ENCODE data around the gene ZFAND3.
A peak's percentile ranks its signal among the peaks of the same experiment; 100 is the strongest.

ZFAND3 gene

DNA sequence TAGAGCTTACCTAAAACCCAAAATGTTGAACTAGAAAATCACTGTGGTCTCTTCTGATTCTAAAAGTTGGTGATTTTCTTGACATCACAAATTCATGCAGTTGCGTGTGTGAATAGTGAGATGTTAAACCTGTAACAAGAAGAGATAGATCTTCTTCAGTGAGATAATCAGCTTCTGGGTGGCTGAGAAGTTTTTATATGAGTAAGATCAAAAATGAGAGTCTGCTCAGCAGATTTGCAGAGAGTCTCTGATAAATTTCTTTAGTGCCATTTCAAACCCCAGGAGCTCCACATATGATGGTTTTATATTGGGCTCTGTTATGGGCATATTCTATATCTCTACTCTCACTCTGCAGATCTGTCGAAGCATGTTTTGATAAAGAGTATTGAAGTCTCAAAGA, 185.4 kb downstream of the ZFAND3 start:
- no peak for DNase-seq (ENCODE audit: low read depth in 2 of 2)

DNA sequence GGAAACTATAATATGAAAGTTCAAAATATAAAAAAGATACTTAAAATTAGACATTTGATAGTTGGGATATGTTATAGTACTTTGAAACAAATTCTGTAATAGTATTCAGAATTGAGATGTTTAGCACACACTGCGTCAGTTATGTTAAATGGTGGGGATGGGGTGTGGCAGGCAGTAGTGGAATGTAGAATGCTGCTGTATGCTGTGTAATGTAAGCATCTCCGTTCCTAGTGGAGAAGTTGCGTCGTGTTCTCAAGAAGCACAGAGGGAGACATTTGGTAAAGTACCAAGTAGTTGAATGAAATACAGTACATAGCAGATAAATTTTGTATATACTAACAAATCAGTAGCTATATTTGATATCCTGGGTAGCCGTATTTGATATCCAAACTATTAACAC, 192.4 kb downstream of the ZFAND3 start:
- no peak for DNase-seq (ENCODE audit: low read depth in 2 of 2)

DNA sequence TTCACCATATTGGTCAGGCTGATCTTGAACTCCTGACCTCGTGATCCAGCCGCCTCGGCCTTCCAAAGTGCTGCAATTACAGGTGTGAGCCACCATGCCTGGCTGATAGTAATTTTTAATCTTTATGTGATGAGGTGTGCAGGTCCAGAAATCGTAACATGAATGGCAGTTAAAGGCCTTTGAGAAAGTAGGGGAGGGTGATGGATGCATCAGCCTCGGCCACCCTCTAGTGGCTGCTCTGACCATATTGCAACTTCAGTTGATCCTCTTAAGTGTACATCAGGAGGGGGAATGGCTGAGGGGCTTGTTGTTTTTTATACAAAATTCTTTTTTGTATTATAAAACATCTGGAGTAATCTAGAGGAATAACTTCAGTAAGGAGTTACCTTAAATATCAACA, 193.0 kb downstream of the ZFAND3 start:
- DNase-seq (ENCODE audit: low read depth in 2 of 2) = no peak

DNA sequence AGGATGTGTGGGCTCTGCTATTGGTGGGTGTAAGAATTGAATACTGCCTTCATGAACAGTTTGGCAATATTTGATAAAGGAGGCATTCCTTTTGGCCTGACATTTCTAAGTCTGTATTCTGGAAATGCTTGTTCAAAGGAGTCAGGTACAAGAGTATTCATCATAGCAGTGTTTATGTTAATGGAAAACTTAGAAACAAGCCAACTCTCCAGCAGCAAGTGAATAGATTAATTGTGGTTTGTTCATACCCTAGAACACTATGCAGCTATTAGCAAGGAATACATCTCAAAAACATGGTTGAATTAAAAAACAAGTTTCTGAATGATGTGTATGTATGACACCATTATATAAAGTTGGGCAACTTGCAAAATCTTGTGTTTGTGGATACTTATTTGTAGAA, 195.8 kb downstream of the ZFAND3 start:
- DNase-seq (ENCODE audit: low read depth in 2 of 2) = no peak

DNA sequence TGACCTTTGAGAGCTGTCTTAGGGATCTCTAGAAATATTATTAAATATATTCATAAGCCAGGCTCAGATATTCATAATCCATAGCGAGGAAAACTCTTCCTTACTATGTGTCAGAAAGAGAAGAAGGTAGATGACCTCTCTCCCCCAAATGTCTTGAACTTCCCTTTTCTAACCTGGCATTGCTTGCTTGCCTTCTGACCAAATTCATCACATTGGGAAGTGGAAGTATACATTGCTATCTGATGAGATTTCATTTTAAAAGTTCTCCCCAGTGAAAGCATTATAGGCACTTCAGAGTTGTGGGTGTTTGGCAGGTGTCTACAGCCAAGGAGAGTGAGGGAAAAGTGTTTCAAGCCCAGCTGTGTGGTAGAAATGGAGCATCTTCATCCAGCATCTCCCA, 197.3 kb downstream of the ZFAND3 start:
- no peak for DNase-seq (ENCODE audit: low read depth in 2 of 2)

DNA sequence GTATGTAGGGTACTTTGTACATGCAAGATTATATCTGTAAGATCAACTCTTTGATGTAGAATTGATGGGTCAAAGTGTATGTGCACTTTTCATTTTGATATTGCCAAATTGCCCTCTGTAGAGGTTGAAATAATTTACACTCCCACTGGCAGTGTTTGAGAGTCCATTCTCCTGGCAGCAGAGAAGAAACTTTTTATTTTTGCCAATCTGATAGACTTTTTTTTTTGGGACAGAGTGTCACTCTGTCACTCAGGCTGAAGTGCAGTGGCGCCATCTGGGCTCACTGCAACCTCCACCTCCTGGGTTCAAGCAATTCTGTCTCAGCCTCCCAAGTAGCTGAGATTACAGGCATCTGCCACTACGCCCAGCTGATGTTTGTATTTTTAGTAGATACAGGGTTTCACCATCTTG, 199.2 kb downstream of the ZFAND3 start:
- DNase-seq (ENCODE audit: low read depth in 2 of 2) = no peak

DNA sequence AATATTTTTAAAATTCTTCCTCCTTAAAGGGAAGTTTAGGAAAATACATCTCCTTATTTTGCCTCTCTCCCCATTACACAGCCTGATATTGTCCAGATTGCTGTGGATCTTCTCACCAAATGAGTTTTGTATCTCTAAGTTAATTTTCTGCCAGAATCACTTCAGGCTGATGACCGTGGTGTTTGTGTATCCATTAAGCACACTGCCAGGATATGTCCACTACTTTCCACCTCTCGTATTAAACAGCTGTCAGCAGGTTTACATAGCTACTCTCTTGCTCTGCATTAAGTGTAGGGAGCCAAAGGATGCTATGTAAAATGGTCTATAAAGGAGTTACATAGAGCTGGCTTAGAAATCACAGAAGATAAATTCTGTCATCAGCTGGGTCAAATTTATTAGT, 201.1 kb downstream of the ZFAND3 start:
- DNase-seq (ENCODE audit: low read depth in 2 of 2) = no peak

DNA sequence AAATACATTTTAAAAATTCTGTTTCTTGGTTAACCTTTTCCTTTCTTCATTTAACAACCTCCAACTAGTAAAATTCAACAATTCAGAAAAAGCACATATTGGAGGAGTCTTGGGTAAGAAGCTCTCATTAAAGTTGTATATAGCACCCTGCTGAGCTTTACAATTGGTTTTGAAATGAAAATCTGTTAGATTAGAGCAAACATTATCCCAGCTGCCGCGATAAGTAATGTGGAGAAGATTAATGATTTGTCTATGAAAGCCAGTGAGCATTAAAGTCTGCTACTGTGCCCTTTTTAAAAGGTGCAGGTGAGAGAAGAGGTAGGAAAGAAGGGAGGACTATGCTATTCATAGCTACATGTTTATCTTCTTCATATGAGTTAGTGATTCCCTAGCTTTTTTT, 201.5 kb downstream of the ZFAND3 start:
- DNase-seq (ENCODE audit: low read depth in 2 of 2) = no peak

DNA sequence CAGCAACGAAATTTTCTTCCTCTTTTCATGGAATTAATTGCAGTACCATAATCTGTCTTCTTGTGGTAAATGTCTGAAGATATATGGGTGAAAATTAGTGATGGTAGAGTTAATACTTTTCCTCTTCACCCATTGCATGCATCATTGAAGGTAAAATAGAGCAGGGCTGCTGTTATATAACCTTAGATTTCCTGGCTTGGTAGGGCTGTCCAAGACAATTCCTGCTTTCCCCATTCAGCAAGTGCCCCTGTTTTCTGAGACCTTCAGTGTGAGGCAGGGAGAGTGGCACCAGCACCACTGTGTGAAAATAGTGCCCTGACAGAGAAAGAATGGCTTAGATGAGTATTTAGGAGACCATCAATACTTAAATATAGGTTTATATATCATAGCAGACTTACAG, 202.0 kb downstream of the ZFAND3 start:
- DNase-seq (ENCODE audit: low read depth in 2 of 2) = no peak

DNA sequence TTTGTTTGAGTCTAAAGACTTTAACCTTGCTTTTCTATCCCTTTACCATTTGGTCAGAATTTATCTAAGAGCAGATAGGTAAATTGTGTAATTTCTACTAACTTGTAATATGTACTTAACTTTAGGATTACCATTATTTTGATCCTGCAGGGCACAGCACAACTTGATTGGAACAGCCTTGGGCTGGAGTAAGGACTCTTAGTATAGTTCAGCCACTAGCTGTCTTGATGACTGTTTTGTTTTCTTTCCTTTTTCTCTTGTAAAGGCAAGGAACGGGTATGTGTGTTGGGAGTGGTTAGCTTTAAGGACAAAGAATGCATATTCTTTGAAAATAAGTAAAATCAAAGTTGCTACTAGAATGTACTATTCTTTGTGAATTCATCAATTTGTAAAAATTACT, 203.2 kb downstream of the ZFAND3 start:
- DNase-seq (ENCODE audit: low read depth in 2 of 2) = no peak

DNA sequence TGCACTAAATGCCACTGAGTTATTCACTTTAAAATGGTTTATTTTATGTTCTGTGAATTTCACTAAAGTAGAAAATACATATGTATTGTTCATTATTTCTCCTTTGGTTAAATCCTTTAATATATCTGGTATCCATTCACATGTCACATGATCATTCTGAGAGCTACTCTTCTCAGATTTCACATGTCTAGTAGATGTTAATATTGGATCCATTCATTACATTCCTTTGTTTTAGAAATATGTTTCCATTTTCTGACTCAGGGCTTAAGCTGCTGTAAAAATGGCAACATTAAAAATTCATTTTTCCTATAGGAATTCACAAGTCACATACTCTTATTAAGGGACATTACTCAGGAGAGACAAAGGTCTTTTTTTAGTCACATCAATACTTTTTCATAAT, 205.4 kb downstream of the ZFAND3 start:
- peak; percentile 33 to 36 for DNase-seq (ENCODE audit: low read depth in 2 of 2)

DNA sequence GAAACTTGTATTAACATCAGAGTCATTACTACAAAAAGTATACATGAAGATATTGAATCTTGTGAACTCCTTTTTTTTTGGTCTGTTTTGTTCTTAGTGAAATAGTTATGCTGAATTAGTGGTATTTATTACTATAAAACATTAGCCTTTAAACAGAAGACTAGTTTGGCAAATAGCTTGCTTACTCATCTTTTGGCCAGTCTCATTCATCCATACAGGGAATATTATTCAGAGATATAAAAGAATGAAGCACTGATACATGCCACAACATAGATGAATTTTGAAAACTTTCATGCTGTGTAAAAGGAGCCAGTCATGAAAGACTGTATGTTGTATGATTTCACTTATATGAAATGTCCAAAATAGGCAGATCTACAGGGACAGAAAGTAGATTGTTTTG, 205.9 kb downstream of the ZFAND3 start:
- no peak for DNase-seq (ENCODE audit: low read depth in 2 of 2)

DNA sequence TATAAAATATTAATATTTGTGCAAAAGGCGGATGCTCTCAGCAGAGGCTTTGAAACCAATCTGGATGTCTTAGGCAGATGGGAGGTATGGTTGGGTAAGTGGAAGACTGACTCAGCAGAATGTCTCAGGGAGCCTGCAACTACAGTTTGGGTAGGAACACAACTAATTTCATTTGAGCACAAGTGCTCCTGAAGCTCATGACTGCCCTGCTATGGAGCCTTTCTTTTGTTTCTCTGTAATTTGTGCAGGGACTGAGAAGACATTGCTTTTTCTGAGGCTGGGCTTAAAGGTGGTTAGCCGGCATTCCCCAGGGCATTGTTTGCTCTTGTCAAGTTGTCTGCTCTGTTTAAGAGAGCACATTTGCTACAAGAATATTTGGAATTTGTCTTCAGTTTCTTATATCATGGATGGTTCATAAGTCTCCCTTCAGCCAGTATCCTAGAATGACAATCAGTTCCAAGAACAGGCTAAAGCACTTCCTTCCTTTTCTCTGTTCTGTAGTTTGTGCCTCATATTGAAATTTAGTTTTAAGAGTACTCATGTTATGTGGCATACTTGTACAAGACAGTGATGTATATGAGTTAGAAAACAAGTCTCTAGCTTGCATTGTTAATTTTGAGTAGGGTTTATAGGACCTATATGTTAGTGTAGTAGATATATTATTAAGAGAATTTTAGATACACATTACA, 208.3 kb downstream of the ZFAND3 start:
- no peak for DNase-seq (ENCODE audit: low read depth in 2 of 2)

DNA sequence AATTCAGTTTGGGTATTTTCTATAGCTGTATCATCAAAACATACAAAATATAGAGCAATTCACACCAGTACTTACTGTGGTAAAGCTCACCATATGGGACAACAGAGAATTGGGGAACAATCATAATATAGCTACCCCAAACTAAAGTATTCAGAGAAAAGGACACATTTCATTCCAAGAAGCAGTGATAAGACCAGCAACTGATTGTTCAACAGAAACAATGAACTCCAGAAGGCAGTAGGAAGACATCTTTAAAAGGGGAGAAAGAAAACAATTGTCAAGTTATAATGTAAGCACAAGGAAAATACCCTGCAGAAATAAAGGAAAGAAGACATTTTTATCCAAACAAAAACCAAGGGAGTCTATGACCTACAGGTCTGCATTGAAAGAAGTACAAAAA, 210.9 kb downstream of the ZFAND3 start:
- no peak for DNase-seq (ENCODE audit: low read depth in 2 of 2)

DNA sequence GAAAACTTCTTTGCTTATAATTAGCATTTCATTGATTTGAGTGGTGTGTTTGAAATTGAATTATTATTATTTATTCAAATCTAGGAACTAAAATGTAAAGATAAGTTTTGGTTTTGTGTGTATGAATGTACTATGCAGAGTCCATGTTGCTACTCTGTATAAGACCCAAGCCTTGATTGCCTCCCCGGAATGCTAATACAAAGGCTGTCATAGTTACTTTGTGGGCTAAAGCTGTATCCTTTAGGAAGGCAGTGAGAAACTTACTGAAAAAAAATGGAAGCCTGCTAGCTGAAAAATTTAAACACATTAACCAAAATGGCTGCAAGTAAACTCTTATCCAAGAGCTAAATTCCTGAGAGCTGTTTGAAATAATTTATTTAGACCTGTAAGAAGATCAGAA, 213.3 kb downstream of the ZFAND3 start:
- DNase-seq (ENCODE audit: low read depth in 2 of 2) = no peak

DNA sequence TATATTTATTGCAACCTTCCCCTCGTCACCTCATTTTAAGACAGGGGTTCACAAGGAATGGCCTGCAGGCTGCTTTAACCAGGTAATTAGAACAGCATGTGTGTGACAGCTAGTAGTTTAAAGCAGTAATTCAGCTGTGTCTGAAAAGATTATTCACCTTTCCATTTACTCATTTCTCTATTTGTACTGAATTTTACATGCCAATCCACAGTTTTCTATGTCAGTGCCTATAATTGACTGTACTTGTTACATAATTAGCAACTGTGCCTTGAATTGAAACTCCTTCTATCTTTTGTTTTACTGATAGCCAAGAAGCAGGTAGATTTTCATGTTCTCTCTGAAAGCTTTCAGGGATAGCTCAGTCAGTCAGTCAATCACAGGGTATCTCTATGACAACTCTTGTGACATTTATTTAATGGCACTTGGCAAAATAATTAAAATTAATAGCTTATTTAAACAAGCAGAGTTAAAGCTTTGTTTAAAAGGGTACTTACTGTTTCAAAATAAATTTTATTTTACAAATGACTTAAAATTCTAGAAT, 214.0 kb downstream of the ZFAND3 start:
- no peak for DNase-seq (ENCODE audit: low read depth in 2 of 2)

DNA sequence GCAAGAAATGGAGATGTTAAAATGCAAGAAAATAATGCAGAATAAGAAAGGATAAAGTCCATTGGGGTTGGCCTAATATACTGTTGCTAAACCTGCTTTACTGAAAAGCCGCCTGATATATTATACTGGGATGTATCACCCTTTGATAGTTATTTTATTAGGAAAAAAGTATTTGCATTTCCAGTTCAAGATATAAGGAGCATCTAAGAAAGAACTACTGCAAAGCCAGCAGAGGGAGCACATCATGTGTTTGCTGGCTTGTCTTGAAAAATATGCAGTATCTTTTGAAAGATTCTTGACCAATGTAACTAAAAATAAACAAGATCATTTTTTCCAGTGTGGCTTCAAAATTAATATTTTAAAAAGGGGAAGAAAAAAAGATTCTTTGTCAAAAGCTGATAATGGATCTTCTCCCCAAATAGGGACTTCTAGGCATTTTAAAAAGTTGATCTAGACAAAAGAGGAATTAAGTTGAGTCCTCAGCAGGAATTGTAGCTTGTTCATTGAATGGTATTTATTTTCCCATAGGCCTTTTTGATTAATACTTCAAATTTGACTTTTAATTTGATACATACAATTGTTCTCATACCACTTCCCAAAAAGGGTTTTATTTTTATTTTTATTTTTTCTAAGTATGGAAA, 214.9 kb downstream of the ZFAND3 start:
- no peak for DNase-seq (ENCODE audit: low read depth in 2 of 2)

DNA sequence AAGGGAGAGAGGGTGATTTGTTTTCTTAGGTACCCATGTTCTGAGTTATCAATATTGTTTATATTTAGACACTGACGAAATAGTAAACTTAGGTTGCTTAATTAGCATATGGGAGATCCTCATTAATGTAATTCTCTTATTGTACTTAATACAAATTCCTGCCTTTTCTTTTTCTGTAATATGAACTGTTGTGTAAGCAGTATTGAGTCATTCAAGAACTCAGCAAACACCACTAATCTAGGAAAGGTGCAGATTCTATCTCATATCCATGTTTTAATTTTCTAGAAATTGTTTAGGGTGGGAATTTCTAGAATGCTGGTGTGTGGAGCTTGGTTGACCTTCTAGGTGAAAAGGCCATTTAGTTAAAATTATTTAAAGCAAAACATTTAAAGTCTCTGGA, 216.0 kb downstream of the ZFAND3 start:
- no peak for DNase-seq (ENCODE audit: low read depth in 2 of 2)

DNA sequence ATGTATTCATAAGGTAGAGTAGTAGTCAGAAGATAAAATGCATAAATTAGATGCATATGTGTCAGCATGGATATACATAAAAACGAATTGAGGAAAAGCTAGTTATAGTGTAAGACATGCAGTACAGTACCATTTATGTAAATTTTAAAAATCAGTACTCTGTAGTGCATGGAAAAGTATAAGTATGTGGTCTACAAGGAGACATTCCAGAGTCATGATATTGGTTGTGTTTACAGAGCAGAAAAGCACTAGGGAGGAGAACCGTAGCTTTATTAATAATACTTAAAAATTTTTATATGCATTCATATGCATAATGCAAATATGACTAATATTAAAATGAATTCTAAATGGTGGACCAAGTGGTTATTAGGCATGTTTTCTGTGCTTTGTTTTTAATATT, 220.0 kb downstream of the ZFAND3 start:
- DNase-seq (ENCODE audit: low read depth in 2 of 2) = no peak

DNA sequence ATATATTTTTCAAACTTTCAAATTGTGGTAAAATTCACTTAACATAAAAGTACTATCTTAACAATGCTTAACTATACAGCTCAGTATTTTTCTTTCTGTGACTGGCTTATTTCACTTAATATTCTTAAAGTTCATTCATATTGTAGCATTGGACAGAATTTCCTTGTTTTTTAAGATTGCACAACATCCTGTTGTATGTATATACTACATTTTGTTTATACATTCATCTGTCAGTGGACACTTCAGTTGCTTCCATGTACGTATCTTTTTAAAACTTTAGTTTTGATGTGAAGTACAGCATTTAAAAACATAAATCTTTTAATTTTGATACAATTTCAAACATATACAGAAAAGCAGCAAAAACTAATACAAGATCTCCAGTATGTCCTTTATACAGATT, 220.7 kb downstream of the ZFAND3 start:
- no peak for DNase-seq (ENCODE audit: low read depth in 2 of 2)

DNA sequence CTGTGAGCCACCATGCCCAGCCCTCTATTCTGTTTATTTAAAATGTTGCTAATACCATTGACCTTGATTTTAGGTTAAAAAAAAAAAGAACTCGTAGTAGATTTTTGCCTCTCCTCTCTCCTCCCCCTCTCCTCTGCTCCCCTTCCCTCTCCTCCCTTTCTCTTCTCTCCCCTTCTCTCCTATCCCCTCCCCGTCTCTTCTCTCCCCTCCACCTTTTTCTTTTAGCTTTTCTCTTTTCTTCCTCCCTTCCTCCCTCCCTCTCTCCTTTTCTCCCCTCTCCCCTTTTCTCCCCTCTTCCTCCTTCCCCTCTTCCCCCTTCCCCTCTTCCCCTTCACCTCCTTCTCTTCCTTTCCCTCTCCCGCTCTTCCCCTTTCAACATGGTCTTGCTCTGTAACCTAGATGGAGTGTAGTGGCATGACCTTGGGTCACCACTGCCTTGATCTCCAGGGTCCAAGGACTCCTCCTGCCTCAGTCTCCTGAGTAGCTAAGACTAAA, 223.8 kb downstream of the ZFAND3 start:
- no peak for DNase-seq (ENCODE audit: low read depth in 2 of 2)

DNA sequence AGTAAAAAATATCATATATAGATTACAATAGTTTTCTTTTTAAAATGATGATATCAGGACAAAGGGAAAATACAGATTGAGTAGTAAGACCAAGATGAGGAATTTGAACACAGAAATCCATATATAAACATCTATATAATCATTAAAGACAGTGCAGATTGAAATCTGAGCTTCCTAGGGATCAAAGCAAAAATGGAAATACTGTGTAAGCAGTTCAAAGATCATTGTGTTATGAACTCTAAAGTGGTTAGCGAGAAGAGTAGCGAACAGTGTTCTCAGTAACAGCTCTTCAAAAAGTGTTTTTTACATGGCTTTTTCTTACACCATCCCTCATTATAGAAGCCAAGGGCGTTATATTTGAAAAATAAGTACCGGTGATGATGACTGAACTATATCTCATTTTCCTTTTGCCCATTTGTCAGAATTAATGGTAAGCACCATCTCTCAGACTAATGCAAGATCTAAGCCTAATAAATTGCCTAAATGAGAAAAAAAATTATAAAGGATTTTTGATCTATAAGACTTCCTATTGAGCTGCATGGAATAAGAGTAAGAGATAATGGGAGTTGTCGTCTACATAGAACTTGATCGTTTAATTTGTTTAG, 226.3 kb downstream of the ZFAND3 start:
- DNase-seq (ENCODE audit: low read depth in 2 of 2) = no peak

DNA sequence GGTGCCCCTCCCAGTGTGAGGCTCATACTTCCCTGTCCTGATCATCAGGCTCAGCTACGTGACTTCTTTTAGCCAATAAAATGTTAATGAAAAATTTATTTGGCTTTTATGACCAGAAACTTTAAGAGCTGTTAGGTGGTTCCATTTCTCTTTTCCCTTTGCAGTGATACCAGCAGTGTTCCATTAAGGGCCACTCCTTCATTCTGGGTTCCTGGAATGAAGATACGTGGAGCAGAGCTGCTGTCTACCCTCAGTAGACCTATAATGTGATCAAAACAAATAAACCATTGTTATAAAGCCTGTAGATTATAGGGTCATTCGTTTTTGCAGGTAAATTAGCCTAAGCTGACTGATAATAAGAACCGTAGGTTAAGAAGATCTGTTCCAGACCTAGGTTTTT, 228.0 kb downstream of the ZFAND3 start:
- no peak for DNase-seq (ENCODE audit: low read depth in 2 of 2)
